PC-3 (cell line): ENCODE data around the gene ST3GAL3. TPM values are rescaled to one million over a fixed set of nuclear protein-coding genes. Genes with fewer than 3 reads are reported as not detected.

Source experiments
- ATAC-seq: fragments of 200-7000 bp; cut with Tn5 transposase; 2 replicates; pipeline ENCODE4 v1.9.1; 2020; ENCODE audit warnings: mild to moderate bottlenecking, moderate library complexity
- BruUV-seq: library from RNA; stranded (reverse); fragments of 400-500 nt; replicated peaks from 2 replicates; lab custom pipeline; 2021; lab: Mats Ljungman, UMichigan
- CTCF ChIA-PET: fragments of 300-600 bp; sonication (Branson Sonifier 250); formaldehyde crosslinking; loops from one replicate; lab custom pipeline; 2022; ENCODE audit warnings: antibody characterized with exemption; lab: Charles Lee
- POLR2A ChIA-PET: fragments of 300-600 bp; sonication (Branson Sonifier 250); formaldehyde crosslinking; loops from one replicate; lab custom pipeline; 2022; ENCODE audit warnings: antibody characterized with exemption; ENCODE audit not compliant: unreplicated experiment; lab: Charles Lee
- DNase-seq: peaks from one replicate; pipeline ENCODE4 v3.0.0-alpha.2; 2015
- H2AFZ ChIP-seq: fragments of 300-600 bp; sonication (generic); 2 replicates; pipeline ENCODE4 v1.6.0; 2016; ENCODE audit warnings: antibody characterized with exemption, low read length
- H3F3A ChIP-seq: fragments of 300-600 bp; sonication (generic); one replicate; pipeline ENCODE4 v1.6.0; 2017; ENCODE audit warnings: antibody characterized with exemption, low read length, control low read depth, mild to moderate bottlenecking; ENCODE audit not compliant: unreplicated experiment
- H3K27ac ChIP-seq: fragments of 300-600 bp; sonication (generic); 2 replicates; pipeline ENCODE4 v1.5.1; 2016; ENCODE audit warnings: mild to moderate bottlenecking, low read length
- H3K27me3 ChIP-seq: fragments of 300-600 bp; sonication (generic); 2 replicates; pipeline ENCODE4 v1.6.1; 2016; ENCODE audit warnings: low read length, mixed read lengths
- H3K36me3 ChIP-seq: fragments of 300-600 bp; sonication (generic); 2 replicates; pipeline ENCODE4 v1.6.1; 2016; ENCODE audit warnings: low read depth, mixed run types, low read length, mixed read lengths
- H3K4me1 ChIP-seq: fragments of 300-600 bp; sonication (generic); 2 replicates; pipeline ENCODE4 v1.5.1; 2016; ENCODE audit warnings: low read length; ENCODE audit not compliant: insufficient read depth
- H3K4me2 ChIP-seq: fragments of 300-600 bp; sonication (generic); 2 replicates; pipeline ENCODE4 v1.6.0; 2016; ENCODE audit warnings: low read length
- H3K4me3 ChIP-seq: fragments of 300-600 bp; sonication (generic); 2 replicates; pipeline ENCODE4 v1.5.1; 2016; ENCODE audit warnings: mild to moderate bottlenecking, low read length, mixed read lengths
- H3K79me2 ChIP-seq: fragments of 300-600 bp; sonication (generic); 2 replicates; pipeline ENCODE4 v1.6.1; 2017; ENCODE audit warnings: low read length, mixed read lengths
- H3K9ac ChIP-seq: fragments of 300-600 bp; sonication (generic); 2 replicates; pipeline ENCODE4 v1.6.0; 2016; ENCODE audit warnings: mild to moderate bottlenecking, low read length
- H3K9me2 ChIP-seq: fragments of 300-600 bp; sonication (generic); replicated peaks from 2 replicates; pipeline ENCODE4 v1.6.1; 2016; ENCODE audit warnings: mixed run types, low read length, mixed read lengths
- H3K9me3 ChIP-seq: fragments of 300-600 bp; sonication (generic); 2 replicates; pipeline ENCODE4 v1.6.1; 2016; ENCODE audit warnings: low read length, mixed read lengths
- H4K20me1 ChIP-seq: fragments of 300-600 bp; sonication (generic); 2 replicates; pipeline ENCODE4 v1.6.1; 2016; ENCODE audit warnings: low read length, mixed read lengths
- CTCF ChIP-seq: fragments of 300-600 bp; sonication (generic); conservative IDR thresholded peaks from 2 replicates; pipeline ENCODE4 v1.5.1; 2017; ENCODE audit warnings: antibody characterized with exemption, low read depth, mild to moderate bottlenecking, low read length
- EZH2 ChIP-seq: fragments of 300-600 bp; sonication (generic); IDR thresholded peaks from one replicate; pipeline ENCODE4 v1.6.1; 2017; ENCODE audit warnings: antibody characterized with exemption, mild to moderate bottlenecking, low read length; ENCODE audit not compliant: unreplicated experiment
- EZH2phosphoT487 ChIP-seq: fragments of 300-600 bp; sonication (generic); IDR thresholded peaks from 2 replicates; pipeline ENCODE4 v1.6.1; 2018; ENCODE audit warnings: mild to moderate bottlenecking, antibody characterized with exemption, low read length, borderline replicate concordance
- intact Hi-C: fragments of 100-400 bp; cut with micrococcal nuclease; formaldehyde crosslinking; loops from 2 replicates; pipeline ENCODE4 v1.9.0; 2023
- total RNA-seq: library from RNA; depleted of rRNA; stranded (reverse); fragments of >200 nt; gene quantifications from 2 replicates; pipeline ENCODE4 v1.2.3, GENCODE V29; 2014

Gene ST3GAL3
- total RNA-seq, 1 experiment from 2014 or later = 9.0 TPM

- Histone ChIP-seq H3K4me3 (no peak overlapping the region), H3K4me2 (no peak overlapping the region), H3K79me2 (no peaks in the 10 kb centered on the region), H3K27ac (no peak overlapping the region), H3K9ac (no peak overlapping the region), H3K4me1 (no peaks in the 10 kb centered on the region), H3K36me3 (peaks cover 7% of the 10 kb centered on the region), H4K20me1 (no peaks in the 10 kb centered on the region), H3K9me3 (no peaks in the 10 kb centered on the region), H3K9me2 (no peaks in the 10 kb centered on the region), H3K27me3 (no peaks in the 10 kb centered on the region), H2AFZ (no peak overlapping the region), H3F3A (no peaks in the 10 kb centered on the region)
- DNase-seq (no peak), ATAC-seq (no peak)
- ChIA-PET POLR2A (no interaction called here), CTCF (no interaction called here)
- BruUV-seq = no TSS peak
- no peak for TF ChIP-seq EZH2phosphoT487
- no peak for TF ChIP-seq EZH2
- TF ChIP-seq CTCF = no peak
- intact Hi-C loops = no loop called here
Measured at GRCh38 chr1:43963890-43964289, 256.6 kb downstream of the ST3GAL3 start.

DNA sequence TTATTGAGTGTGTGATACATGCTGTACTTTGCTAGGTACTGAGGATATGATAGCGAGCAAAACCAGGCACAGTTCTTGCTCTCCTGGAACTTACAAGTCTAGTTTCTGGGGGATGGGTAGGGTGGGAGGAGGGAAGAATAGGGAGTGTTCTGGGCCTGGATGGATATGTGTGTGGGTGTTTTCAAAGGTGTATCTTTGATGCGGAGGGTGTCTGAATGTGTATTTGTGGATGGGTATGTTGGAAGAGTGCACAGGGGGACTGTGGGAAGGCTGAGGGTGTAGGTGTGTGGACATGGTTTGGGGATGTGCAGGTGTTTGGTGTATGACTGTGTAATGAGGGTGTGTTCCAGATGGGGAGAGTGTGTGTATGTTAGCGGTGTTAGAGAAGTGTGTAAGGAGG is 258.0 kb downstream of the ST3GAL3 start:
- Histone ChIP-seq H3K9me3 (no peaks in the 10 kb centered on the region), H3F3A (no peaks in the 10 kb centered on the region), H3K4me2 (no peak overlapping the region), H3K27me3 (no peaks in the 10 kb centered on the region), H3K4me3 (no peak overlapping the region), H4K20me1 (no peaks in the 10 kb centered on the region), H2AFZ (no peak overlapping the region), H3K36me3 (peaks cover 7% of the 10 kb centered on the region), H3K9me2 (no peaks in the 10 kb centered on the region), H3K4me1 (no peaks in the 10 kb centered on the region), H3K27ac (no peak overlapping the region), H3K9ac (no peak overlapping the region), H3K79me2 (peaks cover 5% of the 10 kb centered on the region)
- no TSS peak for BruUV-seq
- ChIA-PET POLR2A (no interaction called here), CTCF (no interaction called here)
- TF ChIP-seq CTCF (no peak), EZH2 (no peak), EZH2phosphoT487 (no peak)
- DNase-seq (no peak), ATAC-seq (no peak)
- intact Hi-C loops = no loop called here

DNA sequence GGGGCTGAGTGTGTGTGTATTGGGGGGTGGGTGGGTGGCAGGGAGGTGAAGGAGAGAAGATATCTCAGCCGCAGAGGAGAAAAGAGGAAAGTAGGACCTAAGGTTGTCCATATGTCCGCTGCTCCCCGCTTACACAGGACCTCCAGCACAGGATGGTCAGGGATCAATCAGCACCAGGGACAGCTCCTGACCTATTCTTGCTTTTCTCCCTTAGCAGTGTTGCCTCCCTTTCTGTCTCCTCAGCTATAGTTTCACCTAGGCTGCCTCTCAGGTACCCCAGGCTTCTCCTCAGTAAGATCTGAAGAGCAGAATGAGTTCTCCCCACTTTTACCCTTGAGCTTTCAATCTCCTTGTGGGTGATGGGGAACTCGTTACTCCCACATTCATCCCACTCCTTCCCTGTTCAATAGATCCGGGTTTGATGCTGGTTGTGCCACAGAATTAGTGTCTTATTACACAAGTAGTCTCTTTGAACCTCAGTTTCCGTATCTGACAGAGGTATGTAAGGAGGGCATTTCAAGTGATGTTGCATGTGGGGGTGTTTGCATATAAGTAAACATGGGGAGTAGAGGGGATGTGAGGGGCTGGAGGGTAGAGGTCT is 261.1 kb downstream of the ST3GAL3 start:
- intact Hi-C loops = loop anchor here (2.0 kb wide), 1 partner anchor 22 kb away; the partner anchor contains the start of gene IPO13
- no peaks in the 10 kb centered on the region for H3K9me3 ChIP-seq
- no peak overlapping the region for H3K9ac ChIP-seq
- peaks cover 9% of the 10 kb centered on the region for H3K4me1 ChIP-seq
- peak; percentile 44 for DNase-seq
- no TSS peak for BruUV-seq
- POLR2A ChIA-PET = no interaction called here
- no peaks in the 10 kb centered on the region for H4K20me1 ChIP-seq
- no peak overlapping the region for H3K4me3 ChIP-seq
- H3K4me2 ChIP-seq = no peak overlapping the region
- peaks cover 20% of the 10 kb centered on the region for H3K79me2 ChIP-seq
- TF ChIP-seq EZH2phosphoT487 (no peak), EZH2 (no peak), CTCF (no peak)
- CTCF ChIA-PET = interaction anchor here (1.0 kb wide), 1 partner anchor 205 kb away, joined by 3 read pairs; no protein-coding TSS in a partner anchor
- no peaks in the 10 kb centered on the region for H3K9me2 ChIP-seq
- H3K27me3 ChIP-seq = no peaks in the 10 kb centered on the region
- no peaks in the 10 kb centered on the region for H3F3A ChIP-seq
- H3K27ac ChIP-seq = no peak overlapping the region
- H2AFZ ChIP-seq = no peak overlapping the region
- peaks cover 24% of the 10 kb centered on the region for H3K36me3 ChIP-seq
- ATAC-seq = no peak
